ENCODE measurements around the gene SETD1A. TPM values are rescaled to one million over a fixed set of nuclear protein-coding genes. Genes with fewer than 3 reads are reported as not detected.
A peak's percentile ranks its signal among the peaks of the same experiment; 100 is the strongest.
"Not testable (repeated sequence)": the region's sequence is repeated elsewhere in the genome, so short reads cannot be mapped to it uniquely, and the experiment has no call there.

The SETD1A gene
- total RNA-seq, 6 donors from 2014 or later = 9.1 to 30.4 (median 17.0) TPM

GRCh38 chr16:31008551-31008950 is 51.0 kb downstream of the SETD1A start:
- DNase-seq = no peak
- 70 to 92% methylated on average over 5 of the region's 5 CpGs for WGBS, 2 donors
- Histone ChIP-seq H3K4me3 (no peak overlapping the region), H3K36me3 (no peaks in the 10 kb centered on the region), H3K4me1 (peaks cover 0 to 3% (median 0%) of the 10 kb centered on the region in 4 donors), H3K27ac (no peak overlapping the region), H3K27me3 (peaks cover 0 to 27% (median 12%) of the 10 kb centered on the region in 4 donors), H3K9me3 (no peaks in the 10 kb centered on the region)
- ATAC-seq (ENCODE audit: low FRiP score in 2 of 2) = no peak
- TF ChIP-seq CTCF (IDR thresholded peaks at IDR 0.05) (no peak), POLR2A (IDR thresholded peaks at IDR 0.05) (no peak), POLR2AphosphoS5 (IDR thresholded peaks at IDR 0.05) (no peak), EP300 (IDR thresholded peaks at IDR 0.05) (no peak)

DNA sequence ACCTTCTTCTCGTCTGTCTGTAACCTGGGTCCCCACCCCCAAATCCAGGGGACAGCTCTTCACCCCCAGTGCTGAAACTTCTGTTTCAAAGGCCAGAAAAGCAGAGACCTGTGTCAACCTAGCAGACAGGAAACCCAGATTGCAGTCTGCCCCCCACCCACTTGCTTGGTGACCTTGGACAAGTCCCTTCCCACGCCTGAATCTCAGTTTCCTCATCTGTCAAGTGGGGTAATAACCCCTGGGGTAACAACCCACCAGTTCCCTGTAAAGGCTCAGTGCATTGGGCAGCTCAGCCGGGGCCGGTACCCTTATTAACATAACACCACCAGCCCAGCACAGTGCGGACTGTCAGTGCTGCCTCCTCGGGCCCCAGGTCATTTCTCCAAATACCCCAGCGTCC is 51.6 kb downstream of the SETD1A start:
- WGBS, 2 donors = 77 to 80% methylated on average over 7 of the region's 7 CpGs
- TF ChIP-seq CTCF (IDR thresholded peaks at IDR 0.05) = no peak
- TF ChIP-seq POLR2A (IDR thresholded peaks at IDR 0.05) = no peak
- peaks cover 0 to 27% (median 12%) of the 10 kb centered on the region in 4 donors for H3K27me3 ChIP-seq

DNA sequence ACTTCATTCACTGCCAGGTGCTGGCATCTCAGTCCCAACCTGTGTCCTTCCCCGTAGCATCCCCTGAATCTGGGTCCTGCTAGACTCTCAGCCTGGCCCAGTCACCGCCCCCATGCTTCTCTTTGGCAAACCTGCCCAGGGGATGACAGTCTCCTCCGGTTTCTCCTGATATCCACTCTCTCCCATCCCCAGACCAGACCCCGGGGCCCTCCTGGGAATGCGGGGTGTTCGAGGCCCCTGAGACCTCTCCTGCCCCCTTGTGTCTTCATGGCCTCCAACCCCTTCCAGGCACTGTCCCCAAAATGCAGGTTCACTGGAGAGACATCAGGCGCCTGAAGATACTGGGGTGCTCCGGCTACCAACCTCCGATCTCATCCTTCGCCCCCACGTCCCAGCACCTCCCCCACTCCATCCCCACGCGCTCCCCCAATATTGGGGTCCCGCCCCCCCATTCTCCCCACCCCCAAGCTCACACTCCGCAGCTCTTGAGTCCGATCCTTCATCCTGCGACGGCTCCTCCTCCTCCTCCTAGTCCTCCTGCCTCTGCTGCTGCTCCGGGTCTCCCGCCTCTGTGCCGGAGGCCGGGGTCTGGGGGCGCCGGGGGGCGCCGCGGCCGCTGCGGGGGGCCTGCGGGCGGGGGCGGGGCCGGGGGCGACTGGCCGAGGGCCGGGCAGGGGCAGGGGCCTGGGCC is 52.5 kb downstream of the SETD1A start:
- peaks cover 0 to 27% (median 12%) of the 10 kb centered on the region in 4 donors for H3K27me3 ChIP-seq
- WGBS, 2 donors = 10 to 23% methylated on average over 18 to 24 of the region's 36 CpGs
- H3K4me1 ChIP-seq = peaks cover 0 to 3% (median 0%) of the 10 kb centered on the region in 4 donors
- H3K4me3 ChIP-seq = no peak overlapping the region
- DNase-seq = no peak
- TF ChIP-seq POLR2AphosphoS5 (IDR thresholded peaks at IDR 0.05) (no peak), POLR2A (IDR thresholded peaks at IDR 0.05) (no peak), CTCF (IDR thresholded peaks at IDR 0.05) (no peak), EP300 (IDR thresholded peaks at IDR 0.05) (no peak)
- H3K27ac ChIP-seq = no peak overlapping the region
- H3K36me3 ChIP-seq = no peaks in the 10 kb centered on the region
- no peaks in the 10 kb centered on the region for H3K9me3 ChIP-seq
- ATAC-seq (ENCODE audit: low FRiP score in 2 of 2) = no peak

More for the DNA sequence above, 51.6 kb downstream of the SETD1A start:
- DNase-seq (no peak), ATAC-seq (ENCODE audit: low FRiP score in 2 of 2) (no peak)
- Histone ChIP-seq H3K4me1 (peaks cover 0 to 3% (median 0%) of the 10 kb centered on the region in 4 donors), H3K4me3 (no peak overlapping the region), H3K36me3 (no peaks in the 10 kb centered on the region), H3K27ac (no peak overlapping the region), H3K9me3 (no peaks in the 10 kb centered on the region)

DNA sequence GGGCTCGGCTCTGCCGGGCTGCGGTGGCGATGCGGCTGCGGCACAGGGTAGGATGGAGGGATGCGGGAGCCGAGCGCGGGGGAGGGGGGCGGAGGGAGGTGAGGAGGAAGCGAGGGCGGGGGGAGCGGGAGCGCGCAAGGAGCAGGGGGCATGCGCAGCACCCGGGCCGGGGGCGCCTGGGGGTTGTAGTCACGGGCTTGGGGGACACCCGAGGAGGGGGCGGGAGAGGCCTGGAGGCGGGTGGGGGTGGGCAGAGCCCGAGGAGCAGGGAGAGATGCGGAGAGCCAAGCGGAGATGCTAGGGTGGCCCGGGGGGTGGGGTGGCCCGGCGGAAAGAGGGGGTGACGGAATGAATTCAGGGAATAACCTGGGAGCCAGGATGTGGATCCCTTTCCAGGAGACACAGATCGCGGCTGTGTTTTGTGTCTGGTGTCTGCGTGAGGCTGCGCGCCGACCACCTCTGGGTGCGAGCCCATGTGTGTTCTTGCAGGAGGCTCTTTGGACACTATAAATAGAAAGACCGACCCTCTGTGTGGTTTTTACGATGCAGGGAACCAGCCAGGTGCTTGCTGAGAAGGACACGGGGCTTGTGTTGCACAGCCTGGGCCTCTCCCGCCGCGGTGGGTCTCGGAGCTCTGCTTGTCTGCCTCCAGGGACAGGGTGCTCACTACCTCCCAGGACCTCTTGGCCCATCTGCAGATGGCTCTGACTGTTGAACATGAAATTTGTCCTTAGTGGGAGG is 53.2 kb downstream of the SETD1A start, which contains the start of gene STX1B:
STX1B (minus strand) TSS at position 54 of the 741 bp plus-strand sequence. CDS start 242 bp downstream, outside the sequence.
- Histone ChIP-seq H3K4me1 (peaks cover 0 to 3% (median 0%) of the 10 kb centered on the region in 4 donors), H3K27me3 (peaks cover 0 to 27% (median 12%) of the 10 kb centered on the region in 4 donors), H3K4me3 (no peak within 1 kb of the TSS), H3K27ac (no peak within 1 kb of the TSS), H3K36me3 (no peaks in the 10 kb centered on the region), H3K9me3 (no peaks in the 10 kb centered on the region)
- DNase-seq = peak in 1 of 2 donors; percentile 85
- ATAC-seq (ENCODE audit: low FRiP score in 2 of 2) = peak in 1 of 2 donors; percentile 16
- TF ChIP-seq POLR2AphosphoS5 (IDR thresholded peaks at IDR 0.05) (no peak), EP300 (IDR thresholded peaks at IDR 0.05) (no peak), POLR2A (IDR thresholded peaks at IDR 0.05) (no peak), CTCF (IDR thresholded peaks at IDR 0.05) (no peak)
- 12 to 18% methylated on average over 15 to 22 of the region's 45 CpGs for WGBS, 2 donors

DNA sequence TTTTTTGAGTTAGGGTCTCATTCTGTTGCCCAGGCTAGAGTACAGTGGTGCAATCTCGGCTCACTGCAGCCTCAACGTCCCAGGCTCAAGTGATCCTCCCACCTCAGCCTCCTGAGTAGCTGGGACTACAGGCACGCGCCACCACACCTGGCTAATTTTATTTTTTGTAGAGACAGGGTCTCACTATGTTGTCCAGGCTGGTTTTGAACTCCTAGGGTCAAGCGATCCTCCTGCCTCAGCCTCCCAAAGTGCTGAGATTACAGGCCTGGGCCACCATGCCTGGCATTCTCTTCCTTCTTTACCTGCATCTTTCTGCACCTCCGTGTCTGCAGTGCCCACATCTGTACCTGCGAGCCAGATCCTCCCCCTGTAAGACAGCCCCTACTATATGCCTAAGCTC is 54.3 kb downstream of the SETD1A start:
- H3K36me3 ChIP-seq; ATAC-seq (ENCODE audit: low FRiP score in 2 of 2); DNase-seq; H3K4me1 ChIP-seq; H3K9me3 ChIP-seq; H3K27ac ChIP-seq; H3K4me3 ChIP-seq: not testable (repeated sequence)
- 79 to 91% methylated on average over 7 of the region's 7 CpGs for WGBS, 2 donors
- H3K27me3 ChIP-seq = peaks cover 0 to 27% (median 12%) of the 10 kb centered on the region in 4 donors

DNA sequence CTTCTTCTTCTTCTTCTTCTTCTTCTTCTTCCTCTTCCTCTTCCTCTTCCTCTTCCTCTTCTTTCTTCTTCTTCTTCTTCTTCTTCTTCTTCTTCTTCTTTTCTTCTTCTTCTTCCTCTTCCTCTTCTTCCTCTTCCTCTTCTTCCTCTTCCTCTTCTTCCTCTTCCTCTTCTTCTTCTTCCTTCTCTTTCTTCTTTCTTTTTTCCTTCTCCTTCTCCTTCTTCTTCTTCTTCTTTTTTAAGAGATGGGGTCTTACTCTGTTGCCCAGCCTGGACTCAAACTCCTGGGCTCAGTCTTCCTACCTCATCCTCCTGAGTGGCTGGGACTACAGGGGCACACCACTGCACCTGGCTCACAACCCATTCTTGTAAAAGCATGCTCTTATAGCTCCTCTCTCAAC is 55.7 kb downstream of the SETD1A start:
- H3K27ac ChIP-seq; DNase-seq; H3K4me1 ChIP-seq; H3K36me3 ChIP-seq; ATAC-seq (ENCODE audit: low FRiP score in 2 of 2); H3K4me3 ChIP-seq; H3K9me3 ChIP-seq: not testable (repeated sequence)
- H3K27me3 ChIP-seq = peaks cover 0 to 26% (median 12%) of the 10 kb centered on the region in 4 donors

Measured in upper lobe of left lung (tissue), 6 donors.